SJCRH30 (cell line): Measurements from ENCODE around the gene RAPGEF4. TPM values are rescaled to one million over a fixed set of nuclear protein-coding genes. Genes with fewer than 3 reads are reported as not detected.

ENCODE experiments used
- DNase-seq, 2 experiments: peaks; one replicate each; pipeline ENCODE4 v3.0.0-alpha.2; 2015 to 2020
- H3K27ac ChIP-seq: fragments of 250-450 bp; sonication (Bioruptor Pico); 2 replicates; pipeline ENCODE4 v1.5.1; 2020; ENCODE audit warnings: mild to moderate bottlenecking, moderate library complexity
- H3K27me3 ChIP-seq: fragments of 250-450 bp; sonication (Bioruptor Pico); 2 replicates; pipeline ENCODE4 v1.5.1; 2020; ENCODE audit warnings: mild to moderate bottlenecking, moderate library complexity
- H3K36me3 ChIP-seq: fragments of 250-450 bp; sonication (Bioruptor Pico); 2 replicates; pipeline ENCODE4 v1.5.1; 2020; ENCODE audit warnings: mild to moderate bottlenecking, moderate library complexity
- H3K4me1 ChIP-seq: fragments of 250-450 bp; sonication (Bioruptor Pico); 2 replicates; pipeline ENCODE4 v1.5.1; 2020; ENCODE audit warnings: mild to moderate bottlenecking, moderate library complexity
- H3K4me3 ChIP-seq: fragments of 250-450 bp; sonication (Bioruptor Pico); 2 replicates; pipeline ENCODE4 v1.5.1; 2020; ENCODE audit warnings: mild to moderate bottlenecking, moderate library complexity
- H3K9me3 ChIP-seq: fragments of 250-450 bp; sonication (Bioruptor Pico); replicated peaks from 2 replicates; pipeline ENCODE4 v1.5.1; 2020; ENCODE audit warnings: mild to moderate bottlenecking, moderate library complexity
- total RNA-seq: library from RNA; depleted of rRNA; stranded (reverse); fragments of >200 nt; shearing (Covaris generic); gene quantifications from 2 replicates; pipeline ENCODE4 v1.2.3, GENCODE V29; 2014

RAPGEF4 gene
- total RNA-seq, 1 experiment from 2014 or later: 6.1 TPM

GRCh38 chr2:172896661-172897081 lies 161.0 kb downstream of the RAPGEF4 start:
- peaks cover 13% of the 10 kb centered on the region for H3K4me1 ChIP-seq
- no peaks in the 10 kb centered on the region for H3K36me3 ChIP-seq
- no peak overlapping the region for H3K4me3 ChIP-seq
- no peak for DNase-seq
- H3K27ac ChIP-seq: no peak overlapping the region
- no peaks in the 10 kb centered on the region for H3K27me3 ChIP-seq
- no peaks in the 10 kb centered on the region for H3K9me3 ChIP-seq

DNA sequence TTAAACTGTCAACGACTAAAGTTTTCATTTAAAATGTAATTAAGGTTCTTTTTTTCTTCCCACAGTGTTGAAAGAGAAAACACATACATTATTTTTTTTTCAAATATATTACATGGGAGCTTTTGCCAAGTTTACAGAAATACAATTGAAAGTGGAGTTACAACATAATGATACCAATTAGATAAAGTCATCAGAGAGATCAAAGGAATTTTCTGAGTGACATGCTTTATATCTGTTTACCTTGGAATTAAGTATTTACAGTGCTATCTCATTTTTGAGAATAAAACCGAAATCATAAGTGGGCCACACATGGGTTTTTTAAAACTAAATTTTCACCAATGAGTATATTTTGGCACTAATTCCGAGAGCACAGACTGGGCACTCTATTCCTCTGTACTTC lies 165.2 kb downstream of the RAPGEF4 start:
- no peak overlapping the region for H3K4me3 ChIP-seq
- no peaks in the 10 kb centered on the region for H3K36me3 ChIP-seq
- H3K27ac ChIP-seq: no peak overlapping the region
- no peaks in the 10 kb centered on the region for H3K9me3 ChIP-seq
- no peak for DNase-seq
- H3K27me3 ChIP-seq: no peaks in the 10 kb centered on the region
- H3K4me1 ChIP-seq: peaks cover 4% of the 10 kb centered on the region

GRCh38 chr2:172901913-172902312 lies 166.3 kb downstream of the RAPGEF4 start:
- H3K27ac ChIP-seq: no peak overlapping the region
- H3K4me3 ChIP-seq: no peak overlapping the region
- H3K36me3 ChIP-seq: no peaks in the 10 kb centered on the region
- DNase-seq: no peak
- peaks cover 14% of the 10 kb centered on the region for H3K4me1 ChIP-seq
- no peaks in the 10 kb centered on the region for H3K27me3 ChIP-seq
- H3K9me3 ChIP-seq: no peaks in the 10 kb centered on the region

- no peak overlapping the region for H3K27ac ChIP-seq
- H3K36me3 ChIP-seq: no peaks in the 10 kb centered on the region
- DNase-seq: no peak
- H3K4me3 ChIP-seq: no peak overlapping the region
- H3K9me3 ChIP-seq: no peaks in the 10 kb centered on the region
- H3K27me3 ChIP-seq: no peaks in the 10 kb centered on the region
- H3K4me1 ChIP-seq: peaks cover 20% of the 10 kb centered on the region
Observed at GRCh38 chr2:172904236-172904635, 168.6 kb downstream of the RAPGEF4 start.

- H3K4me3 ChIP-seq: no peak overlapping the region
- H3K27me3 ChIP-seq: no peaks in the 10 kb centered on the region
- DNase-seq: peak; percentile 54 to 80
- H3K9me3 ChIP-seq: no peaks in the 10 kb centered on the region
- H3K4me1 ChIP-seq: peaks cover 20% of the 10 kb centered on the region
- H3K36me3 ChIP-seq: no peaks in the 10 kb centered on the region
- H3K27ac ChIP-seq: peak overlapping the region; percentile 28
Observed at GRCh38 chr2:172905937-172906811, 170.5 kb downstream of the RAPGEF4 start.

GRCh38 chr2:172908275-172908674 lies 172.6 kb downstream of the RAPGEF4 start:
- no peak overlapping the region for H3K4me3 ChIP-seq
- no peaks in the 10 kb centered on the region for H3K9me3 ChIP-seq
- no peak for DNase-seq
- H3K36me3 ChIP-seq: no peaks in the 10 kb centered on the region
- H3K27ac ChIP-seq: no peak overlapping the region
- H3K4me1 ChIP-seq: peaks cover 25% of the 10 kb centered on the region
- H3K27me3 ChIP-seq: no peaks in the 10 kb centered on the region

DNA sequence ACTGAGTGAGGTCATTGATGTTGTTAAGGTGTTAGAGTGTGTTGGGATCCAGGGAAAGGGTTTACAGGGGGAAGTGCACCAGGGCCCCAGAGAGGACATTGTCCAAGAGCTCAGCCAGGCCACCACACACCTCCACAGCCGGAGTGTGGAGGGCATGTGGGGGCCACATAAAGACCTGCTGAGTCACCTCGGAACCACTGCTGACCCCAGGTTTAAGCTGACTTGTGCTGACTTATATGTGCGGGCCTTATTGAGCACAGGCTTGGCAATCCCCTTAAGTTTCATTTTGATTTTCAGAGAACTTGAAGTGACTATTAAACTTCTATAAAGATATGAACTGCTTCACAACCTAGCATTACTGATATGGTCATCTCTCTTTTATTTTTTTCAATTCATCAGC lies 173.8 kb downstream of the RAPGEF4 start:
- H3K4me1 ChIP-seq: peaks cover 25% of the 10 kb centered on the region

DNA sequence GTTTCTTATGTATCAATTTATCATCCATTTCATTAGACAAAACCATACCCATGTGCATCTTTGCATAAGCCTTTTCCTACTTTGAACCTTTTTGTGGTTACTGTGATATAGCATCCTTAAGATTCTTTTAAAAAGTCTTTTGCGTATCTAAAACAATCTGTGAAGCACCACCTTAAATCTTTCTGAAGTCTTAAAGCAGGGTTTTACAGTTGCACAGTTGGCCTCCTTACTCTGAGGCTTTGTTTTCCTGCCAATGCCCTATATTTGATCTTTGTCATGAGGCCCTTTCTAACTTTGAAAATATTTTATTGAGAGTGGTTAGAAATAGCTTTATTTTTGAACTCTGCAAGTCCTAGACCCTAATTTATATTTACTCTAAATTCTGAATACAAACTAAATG lies 176.6 kb downstream of the RAPGEF4 start:
- Histone ChIP-seq H3K4me1 (peaks cover 7% of the 10 kb centered on the region), H3K36me3 (no peaks in the 10 kb centered on the region), H3K27ac (no peak overlapping the region), H3K9me3 (no peaks in the 10 kb centered on the region), H3K4me3 (no peak overlapping the region), H3K27me3 (no peaks in the 10 kb centered on the region)
- no peak for DNase-seq

More for the DNA sequence above, 173.8 kb downstream of the RAPGEF4 start:
- Histone ChIP-seq H3K27ac (no peak overlapping the region), H3K9me3 (no peaks in the 10 kb centered on the region), H3K36me3 (no peaks in the 10 kb centered on the region), H3K4me3 (no peak overlapping the region), H3K27me3 (no peaks in the 10 kb centered on the region)
- no peak for DNase-seq

DNA sequence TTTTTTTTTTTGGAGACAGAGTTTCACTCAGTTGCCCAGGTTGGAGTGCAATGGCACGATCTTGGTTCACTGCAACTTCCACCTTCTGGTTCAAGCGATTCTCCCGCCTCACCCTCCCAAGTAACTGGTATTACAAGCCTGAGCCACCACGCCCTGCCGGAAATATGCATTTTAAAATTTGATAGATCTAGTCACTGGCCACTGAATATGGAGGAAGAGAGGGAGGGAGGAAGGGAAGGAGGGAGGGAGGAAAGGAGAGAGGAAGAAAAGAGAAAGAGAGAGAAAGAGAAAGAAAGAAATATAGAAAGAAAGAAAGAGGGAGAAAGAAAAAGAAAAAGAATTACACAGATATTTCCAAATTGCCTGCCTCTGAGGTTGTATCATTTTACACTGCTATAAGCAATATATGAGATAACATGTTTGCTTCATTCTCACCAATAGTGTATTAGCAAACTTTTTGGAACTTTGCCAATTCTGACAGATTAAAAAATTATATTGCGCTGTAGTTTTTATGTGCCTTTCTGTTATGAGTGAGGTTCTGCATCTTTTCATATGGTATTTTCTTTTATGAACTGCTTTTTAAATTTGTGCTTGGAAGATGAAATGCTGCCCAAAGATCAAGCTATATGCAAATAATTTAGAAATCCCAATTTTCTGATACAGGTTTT lies 178.8 kb downstream of the RAPGEF4 start:
- H3K36me3 ChIP-seq: no peaks in the 10 kb centered on the region
- H3K27ac ChIP-seq: no peak overlapping the region
- no peak overlapping the region for H3K4me3 ChIP-seq
- H3K9me3 ChIP-seq: no peaks in the 10 kb centered on the region
- DNase-seq: no peak
- H3K4me1 ChIP-seq: peaks cover 5% of the 10 kb centered on the region; the same call in 1 of the 2 replicates
- H3K27me3 ChIP-seq: no peaks in the 10 kb centered on the region

GRCh38 chr2:172917716-172918115 lies 182.1 kb downstream of the RAPGEF4 start:
- no peak overlapping the region for H3K4me3 ChIP-seq
- no peaks in the 10 kb centered on the region for H3K36me3 ChIP-seq
- no peak overlapping the region for H3K27ac ChIP-seq
- DNase-seq: no peak
- H3K27me3 ChIP-seq: no peaks in the 10 kb centered on the region
- no peaks in the 10 kb centered on the region for H3K9me3 ChIP-seq
- no peaks in the 10 kb centered on the region; the same call in 1 of the 2 replicates for H3K4me1 ChIP-seq

DNA sequence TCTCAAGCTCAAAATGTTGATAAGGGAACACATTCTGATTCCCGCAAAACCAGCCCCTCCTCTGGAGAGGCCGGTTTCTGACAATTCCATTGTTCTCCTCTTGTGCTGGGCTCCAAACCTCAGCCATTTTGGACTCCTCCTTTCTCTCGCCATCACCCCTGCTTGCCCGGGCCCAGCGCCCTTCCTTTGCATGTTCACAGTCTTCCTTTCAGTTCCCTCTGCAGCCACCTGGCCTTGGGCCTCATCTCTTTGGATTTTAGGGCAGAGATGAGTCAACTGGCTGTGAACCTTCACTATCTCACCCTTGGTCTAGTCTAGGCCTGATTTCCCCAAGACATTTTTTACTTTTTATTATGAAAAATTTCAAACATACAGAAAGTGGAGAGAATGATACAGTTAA lies 184.1 kb downstream of the RAPGEF4 start:
- H3K27ac ChIP-seq: no peak overlapping the region
- H3K4me1 ChIP-seq: peaks cover 13% of the 10 kb centered on the region
- DNase-seq: no peak
- no peak overlapping the region for H3K4me3 ChIP-seq
- no peaks in the 10 kb centered on the region for H3K9me3 ChIP-seq
- H3K27me3 ChIP-seq: no peaks in the 10 kb centered on the region
- no peaks in the 10 kb centered on the region for H3K36me3 ChIP-seq

- DNase-seq: no peak
- Histone ChIP-seq H3K27ac (no peak overlapping the region), H3K4me3 (no peak overlapping the region), H3K9me3 (no peaks in the 10 kb centered on the region), H3K36me3 (no peaks in the 10 kb centered on the region), H3K27me3 (no peaks in the 10 kb centered on the region), H3K4me1 (peaks cover 13% of the 10 kb centered on the region)
Observed at GRCh38 chr2:172921532-172922236, 186.0 kb downstream of the RAPGEF4 start.

DNA sequence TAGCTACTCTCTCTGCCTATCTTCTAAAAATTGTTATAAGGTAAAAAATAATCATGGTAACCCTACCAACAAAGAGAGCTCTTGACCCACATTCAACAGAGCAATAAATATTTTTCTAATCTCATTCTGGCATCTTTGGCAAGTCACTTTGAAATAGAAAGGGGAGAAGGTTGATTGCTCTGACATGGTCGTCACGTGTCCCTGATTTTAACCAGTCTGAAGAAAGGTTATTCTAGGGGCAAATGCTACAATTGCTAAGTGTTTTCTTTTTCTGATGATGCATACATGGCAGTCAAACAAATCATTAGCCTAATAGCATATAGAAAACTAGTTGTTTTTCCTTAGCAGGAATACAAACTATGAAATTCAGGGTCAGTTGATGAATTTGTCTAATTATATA lies 186.7 kb downstream of the RAPGEF4 start:
- Histone ChIP-seq H3K9me3 (no peaks in the 10 kb centered on the region), H3K4me3 (no peak overlapping the region), H3K4me1 (peaks cover 18% of the 10 kb centered on the region), H3K36me3 (no peaks in the 10 kb centered on the region), H3K27me3 (no peaks in the 10 kb centered on the region), H3K27ac (no peak overlapping the region)
- DNase-seq: no peak

- Histone ChIP-seq H3K4me1 (peaks cover 23% of the 10 kb centered on the region), H3K9me3 (no peaks in the 10 kb centered on the region), H3K27ac (no peak overlapping the region), H3K4me3 (no peak overlapping the region), H3K36me3 (no peaks in the 10 kb centered on the region), H3K27me3 (no peaks in the 10 kb centered on the region)
- no peak for DNase-seq
Observed at GRCh38 chr2:172922815-172923214, 187.2 kb downstream of the RAPGEF4 start.

GRCh38 chr2:172924097-172924660 lies 188.5 kb downstream of the RAPGEF4 start:
- Histone ChIP-seq H3K27me3 (no peaks in the 10 kb centered on the region), H3K4me3 (no peak overlapping the region), H3K4me1 (peaks cover 37% of the 10 kb centered on the region), H3K36me3 (no peaks in the 10 kb centered on the region), H3K27ac (no peak overlapping the region), H3K9me3 (no peaks in the 10 kb centered on the region)
- DNase-seq: peak; percentile 16 to 24
